ENCODE results near the gene MED16. TPM values are rescaled to one million over a fixed set of nuclear protein-coding genes. Genes with fewer than 3 reads are reported as not detected.

MED16 gene, protein sequence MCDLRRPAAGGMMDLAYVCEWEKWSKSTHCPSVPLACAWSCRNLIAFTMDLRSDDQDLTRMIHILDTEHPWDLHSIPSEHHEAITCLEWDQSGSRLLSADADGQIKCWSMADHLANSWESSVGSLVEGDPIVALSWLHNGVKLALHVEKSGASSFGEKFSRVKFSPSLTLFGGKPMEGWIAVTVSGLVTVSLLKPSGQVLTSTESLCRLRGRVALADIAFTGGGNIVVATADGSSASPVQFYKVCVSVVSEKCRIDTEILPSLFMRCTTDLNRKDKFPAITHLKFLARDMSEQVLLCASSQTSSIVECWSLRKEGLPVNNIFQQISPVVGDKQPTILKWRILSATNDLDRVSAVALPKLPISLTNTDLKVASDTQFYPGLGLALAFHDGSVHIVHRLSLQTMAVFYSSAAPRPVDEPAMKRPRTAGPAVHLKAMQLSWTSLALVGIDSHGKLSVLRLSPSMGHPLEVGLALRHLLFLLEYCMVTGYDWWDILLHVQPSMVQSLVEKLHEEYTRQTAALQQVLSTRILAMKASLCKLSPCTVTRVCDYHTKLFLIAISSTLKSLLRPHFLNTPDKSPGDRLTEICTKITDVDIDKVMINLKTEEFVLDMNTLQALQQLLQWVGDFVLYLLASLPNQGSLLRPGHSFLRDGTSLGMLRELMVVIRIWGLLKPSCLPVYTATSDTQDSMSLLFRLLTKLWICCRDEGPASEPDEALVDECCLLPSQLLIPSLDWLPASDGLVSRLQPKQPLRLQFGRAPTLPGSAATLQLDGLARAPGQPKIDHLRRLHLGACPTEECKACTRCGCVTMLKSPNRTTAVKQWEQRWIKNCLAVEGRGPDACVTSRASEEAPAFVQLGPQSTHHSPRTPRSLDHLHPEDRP
- total RNA-seq (2014; rRNA removed; shearing (Covaris generic)) = 29.5 and 36.2 TPM in 2 replicates

DNA sequence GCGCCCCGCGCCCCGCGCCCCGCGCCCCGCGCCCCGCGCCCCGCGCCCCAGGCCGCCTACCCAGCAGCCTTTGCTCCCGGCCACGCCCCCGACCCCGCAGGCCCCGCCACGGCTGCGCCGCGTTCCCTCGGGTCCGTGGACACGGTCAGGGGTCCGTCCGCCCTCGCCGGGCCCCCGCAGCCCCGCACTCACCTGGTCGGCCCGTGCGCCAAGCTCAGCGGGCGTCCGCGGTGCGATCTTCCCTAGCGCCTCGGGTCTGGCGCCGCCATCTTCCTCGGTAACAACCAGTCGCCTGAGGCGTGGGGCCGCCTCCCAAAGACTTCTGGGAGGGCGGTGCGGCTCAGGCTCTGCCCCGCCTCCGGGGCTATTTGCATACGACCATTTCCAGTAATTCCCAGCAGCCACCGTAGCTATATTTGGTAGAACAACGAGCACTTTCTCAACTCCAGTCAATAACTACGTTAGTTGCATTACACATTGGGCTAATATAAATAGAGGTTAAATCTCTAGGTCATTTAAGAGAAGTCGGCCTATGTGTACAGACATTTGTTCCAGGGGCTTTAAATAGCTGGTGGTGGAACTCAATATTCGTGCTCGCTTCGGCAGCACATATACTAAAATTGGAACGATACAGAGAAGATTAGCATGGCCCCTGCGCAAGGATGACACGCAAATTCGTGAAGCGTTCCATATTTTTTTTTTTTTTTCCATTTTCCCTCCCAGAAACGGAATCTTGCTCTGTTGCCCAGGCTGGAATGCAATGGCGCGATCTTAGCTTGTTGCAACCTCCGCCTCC is at the start of gene MED16, which contains the start of gene RNU6-9:
Gene MED16, minus strand, starts transcription at position 294 of the 796 bp plus-strand sequence. CDS start 2,056 bp downstream, outside the sequence.
Gene RNU6-9, plus strand, starts transcription at position 591 of the 796 bp plus-strand sequence.
- no peaks in the 10 kb centered on the region for H3K27me3 ChIP-seq (ENCODE audit: control insufficient read depth, insufficient read depth, low read length)
- peaks cover 2% of the 10 kb centered on the region for H3K36me3 ChIP-seq (replicated peaks; ENCODE audit: control insufficient read depth, insufficient read depth, low read length)
- DNase-seq = peak; percentile 99
- H3K4me3 ChIP-seq (ENCODE audit: insufficient read depth, low read depth, low read length) = peak within 1 kb of the TSS; percentile 76

DNA sequence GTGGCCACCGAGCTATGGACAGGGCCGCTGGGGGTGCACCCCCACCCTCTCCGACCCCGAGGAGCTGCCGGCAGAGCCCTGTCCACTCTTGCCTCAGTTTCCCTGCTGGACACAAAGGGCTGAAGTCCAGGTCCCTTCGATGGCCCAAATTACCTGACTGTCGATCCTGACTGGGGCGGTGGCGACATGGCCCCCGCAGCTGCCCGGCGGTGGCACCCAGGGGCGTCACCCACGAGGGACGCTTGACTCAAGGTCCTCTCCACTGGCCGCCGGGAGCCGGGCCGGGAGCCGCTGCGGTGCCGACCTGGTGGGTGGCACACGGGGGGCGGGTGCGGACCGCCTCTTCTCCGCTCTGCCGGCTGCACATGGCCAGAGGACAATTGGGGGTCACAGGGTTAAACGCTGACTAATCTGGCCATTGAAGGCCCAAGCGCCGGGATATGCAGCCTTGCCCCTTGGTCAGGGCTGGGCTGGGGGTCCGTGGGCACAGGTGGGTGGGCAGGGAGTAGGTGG is 49.2 kb upstream of the MED16 start:
- Histone ChIP-seq H3K36me3 (replicated peaks; ENCODE audit: control insufficient read depth, insufficient read depth, low read length) (peaks cover 6% of the 10 kb centered on the region), H3K27me3 (ENCODE audit: control insufficient read depth, insufficient read depth, low read length) (no peaks in the 10 kb centered on the region), H3K4me3 (ENCODE audit: insufficient read depth, low read depth, low read length) (no peak overlapping the region)
- no peak for DNase-seq

DNA sequence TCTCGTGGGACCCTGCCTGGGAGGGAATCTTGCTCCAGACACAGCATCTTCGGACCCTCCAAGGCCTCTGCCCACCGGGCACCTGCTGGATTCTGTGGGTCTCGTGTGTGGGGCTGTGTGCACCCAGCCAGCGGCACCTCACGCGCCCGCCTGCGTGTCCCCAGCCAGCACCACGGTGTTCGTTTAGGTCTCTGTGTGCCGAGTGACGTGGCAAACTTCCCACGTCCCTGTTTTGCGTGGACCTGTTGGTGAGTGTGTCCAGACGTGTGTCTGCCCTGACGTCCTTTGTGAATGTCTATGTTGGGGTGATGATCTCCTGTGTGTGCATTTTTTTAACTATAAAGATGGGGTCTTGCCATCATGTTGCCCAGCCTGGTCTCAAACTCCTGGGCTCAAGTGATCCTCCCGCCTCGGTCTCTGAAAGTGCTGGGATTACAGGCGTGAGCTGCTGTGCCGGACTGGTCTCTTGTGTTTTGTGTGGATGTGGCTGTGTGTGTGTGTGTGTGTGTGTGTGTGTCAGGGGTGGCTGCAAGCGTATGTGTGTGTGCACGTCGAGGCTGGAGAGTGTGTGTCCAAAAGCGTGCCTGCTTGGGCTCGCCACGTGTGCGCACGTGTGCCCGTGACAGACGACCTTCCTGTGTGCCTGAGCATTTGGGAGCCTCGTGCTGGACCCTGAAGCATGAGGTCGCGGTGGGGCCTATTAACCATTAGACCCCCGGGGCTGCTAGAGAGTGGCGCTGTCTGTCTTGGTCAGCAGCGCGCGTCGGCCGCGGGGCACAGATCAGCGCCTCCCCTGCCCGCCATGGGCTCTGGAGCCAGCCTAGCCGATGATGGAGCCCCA is 48.5 kb upstream of the MED16 start:
- H3K4me3 ChIP-seq (ENCODE audit: insufficient read depth, low read depth, low read length) = no peak overlapping the region
- no peak for DNase-seq
- H3K27me3 ChIP-seq (ENCODE audit: control insufficient read depth, insufficient read depth, low read length) = no peaks in the 10 kb centered on the region
- peaks cover 6% of the 10 kb centered on the region for H3K36me3 ChIP-seq (replicated peaks; ENCODE audit: control insufficient read depth, insufficient read depth, low read length)

DNA sequence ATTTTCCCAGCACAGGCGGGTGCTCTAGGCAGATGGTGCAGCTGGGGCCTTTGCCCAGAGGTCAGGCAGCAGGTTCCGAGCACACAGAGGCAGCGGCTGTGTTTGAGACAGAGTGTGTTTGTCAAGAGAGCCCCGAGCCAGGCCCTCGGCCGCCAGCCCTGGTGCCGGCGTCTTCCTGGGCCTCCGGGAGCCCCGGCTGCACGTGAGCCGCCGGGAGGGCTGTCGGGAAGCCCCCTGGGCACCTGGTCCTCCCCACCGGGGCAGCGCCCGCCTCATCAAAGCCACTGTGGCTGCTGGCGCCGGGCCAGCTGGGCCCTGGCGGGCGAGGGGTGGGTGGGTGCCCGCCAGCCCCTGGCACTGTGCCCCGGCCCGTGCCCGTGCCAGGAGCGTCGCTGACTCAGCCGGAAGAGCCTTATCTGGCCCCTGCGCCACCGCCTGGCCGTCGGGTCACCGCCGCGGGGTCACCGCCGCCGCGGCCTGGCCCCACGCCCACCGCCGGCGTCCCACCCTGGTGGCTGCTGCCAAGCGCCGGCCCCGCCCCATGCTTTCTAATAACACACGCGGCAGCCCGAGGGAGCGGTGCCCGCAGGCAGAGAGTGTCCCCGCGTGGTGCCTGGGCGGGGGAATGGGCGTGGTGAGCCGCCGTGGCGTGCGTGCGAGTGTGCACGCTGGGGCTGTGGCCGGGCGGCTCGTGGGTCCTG is 47.8 kb upstream of the MED16 start:
- no peak for DNase-seq
- Histone ChIP-seq H3K36me3 (replicated peaks; ENCODE audit: control insufficient read depth, insufficient read depth, low read length) (peaks cover 6% of the 10 kb centered on the region), H3K27me3 (ENCODE audit: control insufficient read depth, insufficient read depth, low read length) (no peaks in the 10 kb centered on the region), H3K4me3 (ENCODE audit: insufficient read depth, low read depth, low read length) (no peak overlapping the region)

DNA sequence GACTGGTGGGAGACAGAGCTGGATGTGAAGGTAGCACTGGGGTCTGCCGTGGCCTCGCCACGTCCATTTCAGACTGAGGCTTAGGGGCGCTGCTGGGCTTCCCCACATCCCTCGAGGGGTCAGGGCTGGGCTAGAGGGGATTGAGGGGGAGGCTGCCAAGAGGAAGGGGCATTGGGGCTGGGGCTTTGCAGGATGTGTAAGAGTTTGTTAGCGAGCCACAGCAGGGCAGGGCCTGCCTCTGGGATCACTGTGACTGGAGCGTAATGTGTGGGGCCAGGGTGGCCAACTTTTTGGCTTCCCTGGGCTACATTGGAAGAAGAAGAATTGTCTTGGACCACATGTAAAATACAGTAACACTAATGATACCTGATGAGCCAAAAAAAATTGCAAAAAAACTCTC is 46.9 kb upstream of the MED16 start:
- no peak overlapping the region for H3K4me3 ChIP-seq (ENCODE audit: insufficient read depth, low read depth, low read length)
- no peaks in the 10 kb centered on the region for H3K27me3 ChIP-seq (ENCODE audit: control insufficient read depth, insufficient read depth, low read length)
- no peak for DNase-seq
- H3K36me3 ChIP-seq (replicated peaks; ENCODE audit: control insufficient read depth, insufficient read depth, low read length) = peaks cover 6% of the 10 kb centered on the region

DNA sequence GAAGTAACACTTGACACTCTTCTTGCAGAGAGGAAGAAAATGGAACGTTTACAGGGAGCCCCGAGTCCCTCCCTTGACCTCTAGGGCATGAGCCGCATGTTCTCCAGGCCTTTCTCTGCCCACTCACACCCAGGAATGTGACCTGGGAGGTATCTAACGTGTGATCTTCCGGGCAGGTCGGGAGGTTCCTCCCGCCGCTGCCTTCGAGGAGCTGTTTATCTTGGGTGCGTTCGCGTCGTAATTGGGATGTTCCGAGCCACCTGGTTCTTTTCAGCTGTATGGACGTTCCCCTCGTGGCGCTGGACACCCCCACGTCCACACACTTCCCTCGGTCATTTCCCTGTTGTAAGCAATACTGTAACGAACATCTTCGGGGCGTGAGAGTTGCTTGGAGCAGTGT is 46.5 kb upstream of the MED16 start:
- Histone ChIP-seq H3K36me3 (replicated peaks; ENCODE audit: control insufficient read depth, insufficient read depth, low read length) (peaks cover 6% of the 10 kb centered on the region), H3K27me3 (ENCODE audit: control insufficient read depth, insufficient read depth, low read length) (no peaks in the 10 kb centered on the region), H3K4me3 (ENCODE audit: insufficient read depth, low read depth, low read length) (no peak overlapping the region)
- no peak for DNase-seq

DNA sequence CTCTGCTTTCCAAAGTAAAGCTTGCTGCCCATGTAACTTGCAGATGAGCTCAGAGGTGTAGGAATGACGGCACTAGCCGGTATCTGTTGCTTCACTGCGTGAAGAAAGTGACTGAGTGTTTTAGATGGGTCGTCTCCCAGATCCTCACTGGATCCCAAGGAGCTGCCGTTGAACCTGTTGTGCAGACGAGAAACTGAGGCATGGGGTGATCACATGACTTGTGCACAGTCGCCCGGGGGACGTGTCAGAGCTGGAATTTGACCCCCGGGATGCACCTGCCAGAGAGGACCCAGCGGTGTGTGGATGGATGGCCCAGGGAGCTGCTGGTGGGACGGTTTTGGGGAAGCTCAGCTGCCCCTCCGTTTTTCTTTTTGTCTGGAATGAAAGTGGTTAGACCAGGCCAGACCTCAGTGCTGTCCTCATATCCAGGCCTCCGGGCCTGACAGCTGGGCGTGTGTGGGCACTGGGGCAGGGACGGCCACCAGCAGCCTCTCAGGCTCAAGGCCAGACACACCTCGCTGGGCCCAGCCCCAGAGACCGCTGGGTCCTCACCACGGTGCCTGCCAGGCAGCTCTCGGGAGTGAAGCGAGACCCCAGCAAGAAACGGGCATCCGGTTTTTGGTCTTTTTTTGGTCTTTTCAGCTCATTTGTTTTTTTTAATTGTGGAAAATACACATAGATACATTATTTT is 45.4 kb upstream of the MED16 start:
- Histone ChIP-seq H3K27me3 (ENCODE audit: control insufficient read depth, insufficient read depth, low read length) (no peaks in the 10 kb centered on the region), H3K4me3 (ENCODE audit: insufficient read depth, low read depth, low read length) (no peak overlapping the region), H3K36me3 (replicated peaks; ENCODE audit: control insufficient read depth, insufficient read depth, low read length) (peaks cover 6% of the 10 kb centered on the region)
- no peak for DNase-seq

DNA sequence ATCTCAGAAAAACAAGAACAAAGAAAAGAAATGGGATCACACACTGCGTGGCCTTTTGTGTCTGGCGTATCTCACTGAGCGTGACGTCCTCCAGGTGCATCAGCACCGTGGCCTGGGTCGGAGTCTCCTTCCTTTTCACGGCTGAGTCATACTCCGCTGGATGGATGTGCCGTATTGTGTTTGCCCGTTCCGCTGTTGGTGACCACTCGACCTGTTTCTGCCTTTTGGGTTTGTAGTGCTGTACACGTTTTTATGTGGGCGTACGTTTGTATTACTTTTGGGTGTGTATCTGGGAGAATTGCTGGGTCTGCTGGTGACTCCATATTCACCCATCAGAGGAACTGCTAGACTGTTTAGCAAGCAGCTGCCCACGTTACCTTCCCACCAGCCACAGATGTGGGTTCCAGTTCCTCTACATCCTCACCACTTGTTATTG is 44.3 kb upstream of the MED16 start:
- Histone ChIP-seq H3K36me3 (replicated peaks; ENCODE audit: control insufficient read depth, insufficient read depth, low read length) (peaks cover 5% of the 10 kb centered on the region), H3K4me3 (ENCODE audit: insufficient read depth, low read depth, low read length) (no peak overlapping the region), H3K27me3 (ENCODE audit: control insufficient read depth, insufficient read depth, low read length) (no peaks in the 10 kb centered on the region)
- no peak for DNase-seq

DNA sequence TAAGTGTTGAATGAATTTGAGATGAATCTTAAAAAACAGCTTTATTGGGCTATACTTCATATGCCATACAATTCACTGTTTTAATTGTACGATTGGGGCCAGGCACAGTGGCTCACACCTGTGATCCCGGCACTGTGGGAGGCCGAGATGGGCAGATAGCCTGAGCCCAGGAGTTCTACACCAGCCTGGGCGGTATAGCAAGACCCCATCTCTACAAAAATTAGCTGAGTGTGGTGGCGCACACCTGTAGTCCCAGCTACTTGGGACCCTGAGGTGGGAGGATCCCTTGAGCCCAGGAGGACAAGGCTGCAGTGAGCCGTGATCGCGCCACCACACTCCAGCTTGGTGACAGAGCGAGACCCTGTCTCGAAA is 43.2 kb upstream of the MED16 start:
- H3K36me3 ChIP-seq (replicated peaks; ENCODE audit: control insufficient read depth, insufficient read depth, low read length) = peaks cover 5% of the 10 kb centered on the region
- H3K4me3 ChIP-seq (ENCODE audit: insufficient read depth, low read depth, low read length) = no peak overlapping the region
- H3K27me3 ChIP-seq (ENCODE audit: control insufficient read depth, insufficient read depth, low read length) = no peaks in the 10 kb centered on the region
- no peak for DNase-seq

DNA sequence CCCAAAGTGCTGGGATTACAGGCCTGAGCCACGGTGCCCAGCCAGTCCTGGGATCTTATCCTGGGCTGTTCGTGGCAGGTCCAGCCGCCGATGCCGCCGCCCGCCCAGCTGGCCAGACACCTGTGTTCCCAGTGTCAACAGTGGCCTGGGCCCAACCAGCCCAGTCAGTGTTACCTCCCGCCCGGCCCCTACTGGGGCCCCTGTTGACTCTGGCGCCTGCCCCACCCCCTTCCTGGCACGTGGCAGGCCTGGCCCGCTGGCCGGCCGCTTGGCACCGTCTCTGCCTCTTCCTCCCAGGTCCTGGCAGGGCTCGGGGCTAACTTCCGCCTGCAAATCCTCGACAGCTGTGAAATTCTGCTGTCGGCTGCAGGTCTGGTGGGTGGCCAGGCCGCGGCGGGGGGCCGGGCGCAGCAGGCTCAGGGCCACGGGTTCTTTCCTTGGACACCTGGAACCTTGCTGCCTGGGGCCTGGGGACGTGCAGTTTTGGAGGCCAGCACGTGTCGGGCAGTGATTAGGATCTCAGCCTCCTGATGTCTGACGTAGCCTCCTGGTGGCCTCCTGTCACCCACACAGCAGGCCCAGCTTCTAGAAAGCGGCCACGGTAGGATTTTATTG is 42.0 kb upstream of the MED16 start:
- Histone ChIP-seq H3K4me3 (ENCODE audit: insufficient read depth, low read depth, low read length) (no peak overlapping the region), H3K27me3 (ENCODE audit: control insufficient read depth, insufficient read depth, low read length) (no peaks in the 10 kb centered on the region), H3K36me3 (replicated peaks; ENCODE audit: control insufficient read depth, insufficient read depth, low read length) (peaks cover 6% of the 10 kb centered on the region)
- no peak for DNase-seq

DNA sequence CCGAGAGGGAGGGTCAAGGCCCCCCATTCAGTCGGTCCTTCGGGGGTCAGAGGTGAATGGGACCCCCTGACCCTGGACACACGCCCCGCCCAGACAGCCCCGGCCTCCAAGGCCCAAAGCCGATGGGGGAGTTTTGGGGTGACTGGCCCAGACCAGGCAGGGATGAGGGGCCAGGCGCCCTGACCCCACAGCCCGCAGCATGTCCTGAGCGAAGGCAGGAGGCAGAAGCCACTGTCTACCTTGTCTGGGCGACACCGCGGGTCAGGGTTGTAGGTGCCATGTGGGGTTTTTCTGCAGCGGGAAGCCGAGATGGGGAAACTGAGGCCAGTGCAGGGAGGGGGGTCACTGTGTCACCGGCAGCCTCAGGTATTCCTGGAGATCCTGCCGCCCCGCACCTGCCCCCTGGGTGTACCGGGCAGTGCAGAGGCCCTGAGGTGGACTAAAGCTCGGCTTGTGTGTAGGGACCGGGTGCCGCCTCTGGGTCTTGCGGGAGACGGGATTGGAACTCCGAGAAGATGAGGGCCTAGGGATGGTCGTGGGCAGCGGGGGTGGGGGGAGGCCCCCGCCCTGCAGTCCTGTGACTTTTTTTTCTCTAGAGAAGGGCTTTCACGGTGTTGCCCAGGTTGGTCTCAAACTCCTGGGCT is 41.3 kb upstream of the MED16 start:
- no peaks in the 10 kb centered on the region for H3K27me3 ChIP-seq (ENCODE audit: control insufficient read depth, insufficient read depth, low read length)
- H3K36me3 ChIP-seq (replicated peaks; ENCODE audit: control insufficient read depth, insufficient read depth, low read length) = peaks cover 6% of the 10 kb centered on the region
- no peak for DNase-seq
- H3K4me3 ChIP-seq (ENCODE audit: insufficient read depth, low read depth, low read length) = no peak overlapping the region

DNA sequence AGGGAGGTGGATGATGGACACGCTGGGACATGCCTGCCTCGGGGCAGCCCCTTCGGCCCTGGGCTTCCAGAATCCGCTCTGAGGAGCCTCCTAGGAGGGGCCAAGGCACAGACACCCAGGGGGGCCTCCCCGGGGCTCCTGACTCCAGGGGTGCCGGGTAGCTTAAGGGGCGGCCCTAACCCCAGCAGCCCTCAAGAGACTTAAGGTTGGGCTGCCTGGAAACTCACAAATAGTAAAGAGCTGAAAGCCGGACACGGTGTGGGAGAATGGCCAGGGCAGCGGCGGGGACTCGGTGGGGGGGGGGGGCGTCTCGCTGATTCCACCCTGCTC is 40.5 kb upstream of the MED16 start:
- Histone ChIP-seq H3K4me3 (ENCODE audit: insufficient read depth, low read depth, low read length) (no peak overlapping the region), H3K36me3 (replicated peaks; ENCODE audit: control insufficient read depth, insufficient read depth, low read length) (peaks cover 6% of the 10 kb centered on the region), H3K27me3 (ENCODE audit: control insufficient read depth, insufficient read depth, low read length) (no peaks in the 10 kb centered on the region)
- DNase-seq = no peak

Data from H7 (cell line).